ENCODE measurements around the gene TRERF1.

- TF ChIP-seq POLR2A (IDR thresholded peaks at IDR 0.05) = no peak
- TF ChIP-seq CTCF (IDR thresholded peaks at IDR 0.05) = no peak
Measured at GRCh38 chr6:42411406-42411805, 40.3 kb downstream of the TRERF1 start.

Data from testis (tissue), 2 donors.